GM12878 (cell line): ENCODE data around the gene ADAMTS17. TPM values are rescaled to one million over a fixed set of nuclear protein-coding genes. Genes with fewer than 3 reads are reported as not detected.

ENCODE experiments used
- ATAC-seq: fragments of 200-7000 bp; cut with Tn5 transposase; 3 replicates; pipeline ENCODE4 v1.9.1; 2020; ENCODE audit warnings: mild to moderate bottlenecking, moderate library complexity
- BruUV-seq: library from RNA; stranded (reverse); fragments of 400-500 nt; replicated peaks from 2 replicates; lab custom pipeline; 2021; lab: Mats Ljungman, UMichigan
- CTCF ChIA-PET: fragments of 300-600 bp; sonication (Branson Sonifier 250); formaldehyde crosslinking; extraction: SDS; loops from one replicate; lab custom pipeline; 2021; ENCODE audit warnings: inconsistent platforms; lab: Yijun Ruan, JAX
- POLR2A ChIA-PET: fragments of 350-600 bp; formaldehyde crosslinking; extraction: SDS; loops from one replicate; lab custom pipeline; 2021; ENCODE audit warnings: inconsistent platforms; lab: Charles Lee
- RAD21 ChIA-PET: fragments of 300-600 bp; sonication (Branson Sonifier 250); formaldehyde crosslinking; loops from one replicate; lab custom pipeline; 2023; ENCODE audit warnings: antibody characterized with exemption; ENCODE audit not compliant: unreplicated experiment; lab: Charles Lee
- SMC1A ChIA-PET: fragments of 300-600 bp; sonication (Branson Sonifier 250); formaldehyde crosslinking; loops from one replicate; lab custom pipeline; 2023; ENCODE audit not compliant: unreplicated experiment, uncharacterized antibody; lab: Charles Lee
- DNase-seq: peaks from one replicate; pipeline ENCODE4 v3.0.0-alpha.2; 2011; ENCODE audit warnings: low read depth, low spot score
- FAIRE-seq: peaks from 3 replicates; lab custom pipeline; 2011; peaks lifted over from hg19 to GRCh38; lab: Jason Lieb, UNC
- H2AFZ ChIP-seq: 2 replicates; pipeline ENCODE4 v1.6.0; 2011; ENCODE audit warnings: low read depth, low read length, control low read depth; ENCODE audit not compliant: control insufficient read depth
- H3K27ac ChIP-seq: 2 replicates; pipeline ENCODE4 v1.5.1; 2011; ENCODE audit warnings: control low read depth; ENCODE audit not compliant: control insufficient read depth, insufficient read depth
- H3K27me3 ChIP-seq, 2 experiments: replicated peaks in 1 of 2; 2 replicates each; pipeline versions ENCODE4 v1.6.0 to v1.6.1; 2011; ENCODE audit warnings: low read length in 1 of 2; ENCODE audit not compliant: control insufficient read depth in 2 of 2, insufficient read depth in 2 of 2
- H3K36me3 ChIP-seq, 2 experiments: 2 replicates each; pipeline ENCODE4 v1.5.1; 2011; ENCODE audit warnings: low read length in 1 of 2; ENCODE audit not compliant: control insufficient read depth in 2 of 2, insufficient read depth in 2 of 2
- H3K4me1 ChIP-seq: 2 replicates; pipeline ENCODE4 v1.6.1; 2011; ENCODE audit warnings: mild to moderate bottlenecking, low read length, moderate library complexity, mixed read lengths; ENCODE audit not compliant: control insufficient read depth, insufficient read depth
- H3K4me2 ChIP-seq: 2 replicates; pipeline ENCODE4 v1.6.0; 2011; ENCODE audit warnings: control low read depth; ENCODE audit not compliant: control insufficient read depth, insufficient read depth
- H3K4me3 ChIP-seq: fragments of 200-600 bp; sonication (generic); 2 replicates; pipeline ENCODE4 v1.5.1; 2016
- H3K79me2 ChIP-seq: 2 replicates; pipeline ENCODE4 v1.6.0; 2011; ENCODE audit warnings: low read length; ENCODE audit not compliant: control insufficient read depth, insufficient read depth
- H3K9ac ChIP-seq: 2 replicates; pipeline ENCODE4 v1.8.0; 2011; ENCODE audit warnings: low read length, control low read depth, mixed read lengths; ENCODE audit not compliant: control insufficient read depth, insufficient read depth
- H3K9me3 ChIP-seq: replicated peaks from 3 replicates; pipeline ENCODE4 v1.5.1; 2011; ENCODE audit warnings: mild to moderate bottlenecking, low read length; ENCODE audit not compliant: control insufficient read depth, insufficient read depth
- H4K20me1 ChIP-seq: 2 replicates; pipeline ENCODE4 v1.6.0; 2011; ENCODE audit not compliant: control insufficient read depth, insufficient read depth
- BRCA1 ChIP-seq: IDR thresholded peaks from 2 replicates; pipeline ENCODE4 v1.6.1; 2011; ENCODE audit warnings: low read depth, low read length, improper control_type of control experiment
- CBFB ChIP-seq: IDR thresholded peaks from 2 replicates; pipeline ENCODE4 v1.6.1; 2016; ENCODE audit warnings: antibody characterized with exemption, low read depth
- IRF4 ChIP-seq: IDR thresholded peaks from 2 replicates; pipeline ENCODE4 v1.6.1; 2011; ENCODE audit warnings: low read depth, low read length
- JUND ChIP-seq: IDR thresholded peaks from 2 replicates; pipeline ENCODE4 v1.6.1; 2012; ENCODE audit warnings: low read depth, mild to moderate bottlenecking, low read length, improper control_type of control experiment, moderate library complexity
- MTA2 ChIP-seq: fragments of 450-650 bp; IDR thresholded peaks from 2 replicates; pipeline ENCODE4 v1.6.1; 2016; ENCODE audit warnings: low read depth, mild to moderate bottlenecking, moderate library complexity
- NR2C1 ChIP-seq: fragments of 450-650 bp; IDR thresholded peaks from 2 replicates; pipeline ENCODE4 v1.6.1; 2017; ENCODE audit warnings: antibody characterized with exemption, mild to moderate bottlenecking, moderate library complexity
- RBBP5 ChIP-seq: fragments of 200-600 bp; sonication (generic); conservative IDR thresholded peaks from 2 replicates; pipeline ENCODE4 v1.6.1; 2016
- RELA ChIP-seq: fragments of 450-650 bp; IDR thresholded peaks from 2 replicates; pipeline ENCODE4 v1.8.0; 2014; ENCODE audit warnings: borderline replicate concordance; ENCODE audit not compliant: partially characterized antibody
- SUPT20H ChIP-seq: IDR thresholded peaks from 2 replicates; pipeline ENCODE4 v1.6.1; 2011; ENCODE audit warnings: low read depth, mild to moderate bottlenecking, low read length, moderate library complexity, borderline replicate concordance; ENCODE audit not compliant: control insufficient read depth
- WGBS: methylation state at CpG from one replicate; pipeline ENCODE4 v1.1.6; 2016; ENCODE audit warnings: low lambda C conversion rate; ENCODE audit not compliant: insufficient replicate concordance, insufficient coverage; ENCODE audit errors: missing lambda C conversion rate; 5-methylcytosine and 5-hydroxymethylcytosine counted together
- in situ Hi-C: fragments of 300-500 bp; cut with MboI; formaldehyde crosslinking; loops from 9 replicates; pipeline ENCODE4 v1.14.3; 2018; ENCODE audit warnings: mixed read lengths
- intact Hi-C: fragments of 100-400 bp; cut with micrococcal nuclease; formaldehyde crosslinking; loops from one replicate; pipeline ENCODE4 v1.14.2; 2022; ENCODE audit not compliant: unreplicated experiment
- polyA plus RNA-seq, 11 experiments: library from polyadenylated mRNA; depleted of rRNA in 4 of 11; unstranded in 6 of 11; stranded (reverse) in 5 of 11; fragments of >200 nt; fragmentation: Nextera tagmentation in 4 of 11; fragmentation: Illumina TruSeq in 1 of 11; extraction: Ambion mirVana in 4 of 11; extraction: Trizol in 1 of 11; gene quantifications; 1 replicate in 1 of 11; 2 replicates in 10 of 11; pipeline versions ENCODE4 v1.2.1 to v1.2.3, GENCODE V29; 2011 to 2016; ENCODE audit warnings: inconsistent platforms in 2 of 11, missing spikeins in 2 of 11, low read depth in 1 of 11
- total RNA-seq, 4 experiments: library from RNA; depleted of rRNA in 3 of 4; stranded (reverse); fragments of >200 nt in 3 of 4; fragmentation: Illumina TruSeq in 1 of 4; extraction: Trizol in 1 of 4; gene quantifications; 2 replicates each; pipeline versions ENCODE4 v1.2.1 to v1.2.3, GENCODE V29; 2013 to 2021
- TF ChIP-seq, protein P1 (sequence below): fragments of 450-650 bp; IDR thresholded peaks from 2 replicates; pipeline ENCODE4 v1.6.1; 2016; ENCODE audit warnings: mild to moderate bottlenecking
- TF ChIP-seq, protein P2 (sequence below): IDR thresholded peaks from 2 replicates; pipeline ENCODE4 v1.6.1; 2011; ENCODE audit warnings: borderline replicate concordance, low read depth, mild to moderate bottlenecking, moderate library complexity, mixed read lengths, low read length; ENCODE audit not compliant: insufficient read depth; ENCODE audit errors: extremely low read length
- TF ChIP-seq, protein P3 (sequence below): IDR thresholded peaks from 2 replicates; pipeline ENCODE4 v1.6.1; 2012; ENCODE audit warnings: low read depth, low read length, improper control_type of control experiment
- TF ChIP-seq, protein P4 (sequence below): IDR thresholded peaks from 2 replicates; pipeline ENCODE4 v1.6.1; 2011; ENCODE audit warnings: mild to moderate bottlenecking, low read depth, low read length, moderate library complexity; ENCODE audit not compliant: insufficient replicate concordance
- TF ChIP-seq, protein P5 (sequence below): IDR thresholded peaks from 2 replicates; pipeline ENCODE4 v1.6.1; 2012; ENCODE audit warnings: low read depth, low read length, improper control_type of control experiment
- TF ChIP-seq, protein P6 (sequence below): fragments of 450-650 bp; IDR thresholded peaks from 2 replicates; pipeline ENCODE4 v1.6.1; 2017; ENCODE audit warnings: low read depth, mild to moderate bottlenecking, moderate library complexity

Gene ADAMTS17
- total and polyA plus RNA-seq, 10 of the 15 experiments (the other 5 are each of a cell fraction or from before 2014, with no cell fraction given) = 0.04 to 0.50 (median 0.10) TPM; not detected in 4

DNA sequence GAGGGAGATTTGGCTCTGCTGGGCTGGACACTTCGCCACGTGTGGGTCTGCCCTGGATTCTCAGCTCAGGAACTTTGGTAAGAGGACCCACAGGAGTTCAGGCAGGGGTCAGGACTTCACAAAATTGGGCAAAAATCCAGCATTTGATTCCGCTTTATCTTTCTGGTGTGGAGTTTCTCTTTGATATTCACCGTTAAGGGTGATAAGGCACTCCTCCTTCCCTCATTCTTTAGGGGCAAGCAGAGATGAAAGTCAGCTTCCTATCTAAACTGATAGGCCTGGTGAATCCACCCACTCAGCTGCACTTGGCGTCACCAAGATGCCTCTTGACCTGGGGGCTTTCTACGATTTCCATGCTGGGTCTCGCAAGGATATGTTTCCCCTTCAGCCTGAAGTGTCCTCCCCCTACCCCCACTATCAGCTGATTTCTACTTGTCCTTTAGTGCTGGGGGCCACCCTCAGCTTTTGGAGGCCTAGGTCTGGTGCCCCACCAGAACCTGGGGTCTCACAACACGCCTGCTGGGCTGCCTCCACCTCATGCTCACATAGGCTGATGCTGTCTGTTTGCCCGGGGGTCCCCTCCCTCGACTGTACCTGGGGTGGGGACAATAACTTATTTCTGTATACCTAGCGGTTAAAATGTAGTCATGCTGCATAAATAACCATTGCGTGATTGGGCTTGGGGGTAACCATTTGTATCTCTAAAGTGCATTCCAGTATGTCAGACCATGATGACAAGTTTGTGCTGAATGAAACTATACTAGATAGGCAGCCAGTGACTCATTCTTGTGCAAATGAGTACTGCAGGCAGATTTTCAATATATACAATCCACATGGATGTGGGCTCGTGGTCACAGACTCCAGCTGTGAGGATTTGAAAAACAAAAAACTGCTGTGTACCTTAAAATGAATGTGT, 248.3 kb downstream of the ADAMTS17 start:
- Histone ChIP-seq H3K9me3 (no peaks in the 10 kb centered on the region), H3K4me2 (no peak overlapping the region)
- no peak for TF ChIP-seq CBFB
- TF ChIP-seq NR2C1 = no peak
- TF ChIP-seq RBBP5 = no peak
- no peak for TF ChIP-seq RELA
- TF ChIP-seq, protein P1, sequence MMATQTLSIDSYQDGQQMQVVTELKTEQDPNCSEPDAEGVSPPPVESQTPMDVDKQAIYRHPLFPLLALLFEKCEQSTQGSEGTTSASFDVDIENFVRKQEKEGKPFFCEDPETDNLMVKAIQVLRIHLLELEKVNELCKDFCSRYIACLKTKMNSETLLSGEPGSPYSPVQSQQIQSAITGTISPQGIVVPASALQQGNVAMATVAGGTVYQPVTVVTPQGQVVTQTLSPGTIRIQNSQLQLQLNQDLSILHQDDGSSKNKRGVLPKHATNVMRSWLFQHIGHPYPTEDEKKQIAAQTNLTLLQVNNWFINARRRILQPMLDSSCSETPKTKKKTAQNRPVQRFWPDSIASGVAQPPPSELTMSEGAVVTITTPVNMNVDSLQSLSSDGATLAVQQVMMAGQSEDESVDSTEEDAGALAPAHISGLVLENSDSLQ = no peak
- TF ChIP-seq, protein P2, sequence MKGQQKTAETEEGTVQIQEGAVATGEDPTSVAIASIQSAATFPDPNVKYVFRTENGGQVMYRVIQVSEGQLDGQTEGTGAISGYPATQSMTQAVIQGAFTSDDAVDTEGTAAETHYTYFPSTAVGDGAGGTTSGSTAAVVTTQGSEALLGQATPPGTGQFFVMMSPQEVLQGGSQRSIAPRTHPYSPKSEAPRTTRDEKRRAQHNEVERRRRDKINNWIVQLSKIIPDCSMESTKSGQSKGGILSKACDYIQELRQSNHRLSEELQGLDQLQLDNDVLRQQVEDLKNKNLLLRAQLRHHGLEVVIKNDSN = no peak
- TF ChIP-seq, protein P3, sequence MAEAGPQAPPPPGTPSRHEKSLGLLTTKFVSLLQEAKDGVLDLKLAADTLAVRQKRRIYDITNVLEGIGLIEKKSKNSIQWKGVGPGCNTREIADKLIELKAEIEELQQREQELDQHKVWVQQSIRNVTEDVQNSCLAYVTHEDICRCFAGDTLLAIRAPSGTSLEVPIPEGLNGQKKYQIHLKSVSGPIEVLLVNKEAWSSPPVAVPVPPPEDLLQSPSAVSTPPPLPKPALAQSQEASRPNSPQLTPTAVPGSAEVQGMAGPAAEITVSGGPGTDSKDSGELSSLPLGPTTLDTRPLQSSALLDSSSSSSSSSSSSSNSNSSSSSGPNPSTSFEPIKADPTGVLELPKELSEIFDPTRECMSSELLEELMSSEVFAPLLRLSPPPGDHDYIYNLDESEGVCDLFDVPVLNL = no peak
- TF ChIP-seq, protein P4, sequence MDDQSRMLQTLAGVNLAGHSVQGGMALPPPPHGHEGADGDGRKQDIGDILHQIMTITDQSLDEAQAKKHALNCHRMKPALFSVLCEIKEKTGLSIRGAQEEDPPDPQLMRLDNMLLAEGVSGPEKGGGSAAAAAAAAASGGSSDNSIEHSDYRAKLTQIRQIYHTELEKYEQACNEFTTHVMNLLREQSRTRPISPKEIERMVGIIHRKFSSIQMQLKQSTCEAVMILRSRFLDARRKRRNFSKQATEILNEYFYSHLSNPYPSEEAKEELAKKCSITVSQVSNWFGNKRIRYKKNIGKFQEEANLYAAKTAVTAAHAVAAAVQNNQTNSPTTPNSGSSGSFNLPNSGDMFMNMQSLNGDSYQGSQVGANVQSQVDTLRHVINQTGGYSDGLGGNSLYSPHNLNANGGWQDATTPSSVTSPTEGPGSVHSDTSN = no peak
- no peak for TF ChIP-seq SUPT20H
- TF ChIP-seq MTA2 = no peak
- TF ChIP-seq, protein P5, sequence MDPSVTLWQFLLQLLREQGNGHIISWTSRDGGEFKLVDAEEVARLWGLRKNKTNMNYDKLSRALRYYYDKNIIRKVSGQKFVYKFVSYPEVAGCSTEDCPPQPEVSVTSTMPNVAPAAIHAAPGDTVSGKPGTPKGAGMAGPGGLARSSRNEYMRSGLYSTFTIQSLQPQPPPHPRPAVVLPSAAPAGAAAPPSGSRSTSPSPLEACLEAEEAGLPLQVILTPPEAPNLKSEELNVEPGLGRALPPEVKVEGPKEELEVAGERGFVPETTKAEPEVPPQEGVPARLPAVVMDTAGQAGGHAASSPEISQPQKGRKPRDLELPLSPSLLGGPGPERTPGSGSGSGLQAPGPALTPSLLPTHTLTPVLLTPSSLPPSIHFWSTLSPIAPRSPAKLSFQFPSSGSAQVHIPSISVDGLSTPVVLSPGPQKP = no peak
- TF ChIP-seq JUND = no peak
- no peak for TF ChIP-seq BRCA1
- TF ChIP-seq, protein P6, sequence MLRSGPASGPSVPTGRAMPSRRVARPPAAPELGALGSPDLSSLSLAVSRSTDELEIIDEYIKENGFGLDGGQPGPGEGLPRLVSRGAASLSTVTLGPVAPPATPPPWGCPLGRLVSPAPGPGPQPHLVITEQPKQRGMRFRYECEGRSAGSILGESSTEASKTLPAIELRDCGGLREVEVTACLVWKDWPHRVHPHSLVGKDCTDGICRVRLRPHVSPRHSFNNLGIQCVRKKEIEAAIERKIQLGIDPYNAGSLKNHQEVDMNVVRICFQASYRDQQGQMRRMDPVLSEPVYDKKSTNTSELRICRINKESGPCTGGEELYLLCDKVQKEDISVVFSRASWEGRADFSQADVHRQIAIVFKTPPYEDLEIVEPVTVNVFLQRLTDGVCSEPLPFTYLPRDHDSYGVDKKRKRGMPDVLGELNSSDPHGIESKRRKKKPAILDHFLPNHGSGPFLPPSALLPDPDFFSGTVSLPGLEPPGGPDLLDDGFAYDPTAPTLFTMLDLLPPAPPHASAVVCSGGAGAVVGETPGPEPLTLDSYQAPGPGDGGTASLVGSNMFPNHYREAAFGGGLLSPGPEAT = no peak
- TF ChIP-seq IRF4 = no peak
- TF ChIP-seq, all 136 proteins: peak for 0
- BruUV-seq = no TSS peak
- no peaks in the 10 kb centered on the region for H3K4me1 ChIP-seq
- H3K79me2 ChIP-seq = no peaks in the 10 kb centered on the region
- CTCF ChIA-PET = no interaction called here
- POLR2A ChIA-PET = no interaction called here
- 19% methylated on average over 13 of the region's 13 CpGs for WGBS
- in situ Hi-C loops (no loop called here), intact Hi-C loops (no loop called here)
- H3K9ac ChIP-seq = no peak overlapping the region
- SMC1A ChIA-PET = no interaction called here
- H4K20me1 ChIP-seq = no peaks in the 10 kb centered on the region
- H3K27ac ChIP-seq = no peak overlapping the region
- H3K27me3 ChIP-seq = no peaks in the 10 kb centered on the region
- no peak overlapping the region for H3K4me3 ChIP-seq
- FAIRE-seq (no peak), ATAC-seq (no peak), DNase-seq (no peak)
- no peak overlapping the region for H2AFZ ChIP-seq
- RAD21 ChIA-PET = no interaction called here
- H3K36me3 ChIP-seq = no peaks in the 10 kb centered on the region
